ENCODE results near the gene ADAM12.

Gene ADAM12

GRCh38 chr10:126101736-126102135 is 286.5 kb downstream of the ADAM12 start:
- no peak overlapping the region for H3K4me3 ChIP-seq (ENCODE audit: low read depth, low read length)
- no peak for TF ChIP-seq CTCF (IDR thresholded peaks at IDR 0.05; ENCODE audit: low read depth, low read length, missing control alignments)
- DNase-seq (ENCODE audit: low read depth): no peak
- in situ Hi-C loops (cut with HindIII; ENCODE audit: low sequenced_read_pairs): no loop called here

GRCh38 chr10:126101325-126101724 is 287.0 kb downstream of the ADAM12 start:
- TF ChIP-seq CTCF (IDR thresholded peaks at IDR 0.05; ENCODE audit: low read depth, low read length, missing control alignments): no peak
- DNase-seq (ENCODE audit: low read depth): no peak
- in situ Hi-C loops (cut with HindIII; ENCODE audit: low sequenced_read_pairs): no loop called here
- no peak overlapping the region for H3K4me3 ChIP-seq (ENCODE audit: low read depth, low read length)

- no peak overlapping the region for H3K4me3 ChIP-seq (ENCODE audit: low read depth, low read length)
- in situ Hi-C loops (cut with HindIII; ENCODE audit: low sequenced_read_pairs): no loop called here
- DNase-seq (ENCODE audit: low read depth): no peak
- TF ChIP-seq CTCF (IDR thresholded peaks at IDR 0.05; ENCODE audit: low read depth, low read length, missing control alignments): no peak
Observed at GRCh38 chr10:126099366-126099765, 288.9 kb downstream of the ADAM12 start.

GRCh38 chr10:126098226-126098581 is 290.1 kb downstream of the ADAM12 start:
- no peak for DNase-seq (ENCODE audit: low read depth)
- no peak overlapping the region for H3K4me3 ChIP-seq (ENCODE audit: low read depth, low read length)
- no peak for TF ChIP-seq CTCF (IDR thresholded peaks at IDR 0.05; ENCODE audit: low read depth, low read length, missing control alignments)
- in situ Hi-C loops (cut with HindIII; ENCODE audit: low sequenced_read_pairs): no loop called here

- DNase-seq (ENCODE audit: low read depth): no peak
- no peak overlapping the region for H3K4me3 ChIP-seq (ENCODE audit: low read depth, low read length)
- in situ Hi-C loops (cut with HindIII; ENCODE audit: low sequenced_read_pairs): no loop called here
- TF ChIP-seq CTCF (IDR thresholded peaks at IDR 0.05; ENCODE audit: low read depth, low read length, missing control alignments): no peak
Observed at GRCh38 chr10:126097558-126098225, 290.6 kb downstream of the ADAM12 start.

GRCh38 chr10:126094537-126094936 is 293.7 kb downstream of the ADAM12 start:
- no peak for TF ChIP-seq CTCF (IDR thresholded peaks at IDR 0.05; ENCODE audit: low read depth, low read length, missing control alignments)
- in situ Hi-C loops (cut with HindIII; ENCODE audit: low sequenced_read_pairs): no loop called here
- no peak for DNase-seq (ENCODE audit: low read depth)

More at GRCh38 chr10:126094537-126094936, 293.7 kb downstream of the ADAM12 start:
- H3K4me3 ChIP-seq (ENCODE audit: low read depth, low read length): no peak overlapping the region
